Epithelial cell of proximal tubule (primary cell): ENCODE data around the gene PLPP3. TPM values are rescaled to one million over a fixed set of nuclear protein-coding genes. Genes with fewer than 3 reads are reported as not detected.

ENCODE experiments used
- DNase-seq: peaks from one replicate; pipeline ENCODE4 v3.0.0-alpha.2; 2011; ENCODE audit warnings: low read depth
- H3K4me3 ChIP-seq: 2 replicates; pipeline ENCODE4 v1.5.1; 2011; ENCODE audit warnings: low read depth, mild to moderate bottlenecking, low read length
- CTCF ChIP-seq: conservative IDR thresholded peaks from 2 replicates; pipeline ENCODE4 v1.5.1; 2012; ENCODE audit warnings: low read depth, mild to moderate bottlenecking, low read length
- total RNA-seq: library from RNA; depleted of rRNA; stranded (reverse); fragments of >200 nt; gene quantifications from 2 replicates; pipeline ENCODE4 v1.2.3, GENCODE V29; 2015

PLPP3 gene
- total RNA-seq, 1 donor from 2014 or later = 2.2 TPM

GRCh38 chr1:56533197-56533596 lies 46.2 kb downstream of the PLPP3 start:
- no peak for TF ChIP-seq CTCF
- no peak overlapping the region for H3K4me3 ChIP-seq
- no peak for DNase-seq

- no peak for TF ChIP-seq CTCF
- no peak for DNase-seq
- H3K4me3 ChIP-seq = no peak overlapping the region
These were observed 47.0 kb downstream of the PLPP3 start for GRCh38 chr1:56532350-56532683.

- TF ChIP-seq CTCF = no peak
- no peak for DNase-seq
- H3K4me3 ChIP-seq = no peak overlapping the region
These were observed 47.6 kb downstream of the PLPP3 start for GRCh38 chr1:56531624-56532349.

GRCh38 chr1:56529801-56530200 lies 49.6 kb downstream of the PLPP3 start:
- no peak for TF ChIP-seq CTCF
- no peak for DNase-seq
- H3K4me3 ChIP-seq = no peak overlapping the region

GRCh38 chr1:56527548-56528302 lies 51.6 kb downstream of the PLPP3 start:
- no peak for DNase-seq
- H3K4me3 ChIP-seq = no peak overlapping the region
- no peak for TF ChIP-seq CTCF

GRCh38 chr1:56526571-56527174 lies 52.7 kb downstream of the PLPP3 start:
- no peak overlapping the region for H3K4me3 ChIP-seq
- peak; percentile 39 for DNase-seq
- TF ChIP-seq CTCF = no peak
